HG03097 (cell line): ENCODE data around the gene WSB2.
A peak's percentile ranks its signal among the peaks of the same experiment; 100 is the strongest.

Experiments used
- ATAC-seq: cut with Tn5 transposase; IDR thresholded peaks from one replicate; pipeline ENCODE4 v1.9.1; 2021; ENCODE audit not compliant: unreplicated experiment, low FRiP score

Gene WSB2

DNA sequence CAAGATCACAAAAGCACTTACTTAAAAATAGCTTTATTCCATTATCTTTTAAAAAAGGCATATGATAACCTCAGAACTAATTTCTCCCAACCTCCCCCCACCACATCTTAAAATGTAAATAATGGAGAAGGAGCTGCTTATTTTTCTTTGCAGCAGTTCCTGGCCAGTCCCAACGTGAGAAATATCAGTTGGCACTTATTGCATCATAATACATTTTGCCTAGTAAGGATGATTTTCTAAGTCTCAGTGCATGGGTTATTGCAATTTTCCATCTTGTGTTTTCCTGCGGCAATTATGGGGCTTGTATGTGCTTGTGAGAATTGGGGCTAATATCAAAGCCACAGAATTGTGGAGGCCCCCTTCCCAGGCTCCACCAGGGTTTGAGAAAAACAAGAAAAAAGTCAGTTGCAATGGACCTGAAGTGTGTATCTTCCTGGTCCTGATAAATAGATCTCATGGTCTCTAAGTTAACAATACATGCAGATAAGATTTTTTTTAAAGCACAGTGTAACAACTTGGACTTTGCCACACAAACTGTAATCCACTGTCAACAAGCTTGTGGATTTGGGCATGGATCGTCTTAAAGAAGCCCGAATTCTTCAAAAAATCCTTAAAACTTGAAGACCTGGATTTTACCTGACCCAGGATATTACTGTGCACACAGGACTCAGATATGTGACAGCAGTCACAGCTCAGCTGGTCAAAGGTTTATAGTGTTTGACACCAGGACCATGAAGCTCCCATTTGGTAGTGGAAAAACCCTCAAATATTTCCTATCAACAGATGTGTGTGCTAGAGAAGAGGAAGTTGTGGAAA is 2.8 kb upstream of the WSB2 start:
- no peak for ATAC-seq

DNA sequence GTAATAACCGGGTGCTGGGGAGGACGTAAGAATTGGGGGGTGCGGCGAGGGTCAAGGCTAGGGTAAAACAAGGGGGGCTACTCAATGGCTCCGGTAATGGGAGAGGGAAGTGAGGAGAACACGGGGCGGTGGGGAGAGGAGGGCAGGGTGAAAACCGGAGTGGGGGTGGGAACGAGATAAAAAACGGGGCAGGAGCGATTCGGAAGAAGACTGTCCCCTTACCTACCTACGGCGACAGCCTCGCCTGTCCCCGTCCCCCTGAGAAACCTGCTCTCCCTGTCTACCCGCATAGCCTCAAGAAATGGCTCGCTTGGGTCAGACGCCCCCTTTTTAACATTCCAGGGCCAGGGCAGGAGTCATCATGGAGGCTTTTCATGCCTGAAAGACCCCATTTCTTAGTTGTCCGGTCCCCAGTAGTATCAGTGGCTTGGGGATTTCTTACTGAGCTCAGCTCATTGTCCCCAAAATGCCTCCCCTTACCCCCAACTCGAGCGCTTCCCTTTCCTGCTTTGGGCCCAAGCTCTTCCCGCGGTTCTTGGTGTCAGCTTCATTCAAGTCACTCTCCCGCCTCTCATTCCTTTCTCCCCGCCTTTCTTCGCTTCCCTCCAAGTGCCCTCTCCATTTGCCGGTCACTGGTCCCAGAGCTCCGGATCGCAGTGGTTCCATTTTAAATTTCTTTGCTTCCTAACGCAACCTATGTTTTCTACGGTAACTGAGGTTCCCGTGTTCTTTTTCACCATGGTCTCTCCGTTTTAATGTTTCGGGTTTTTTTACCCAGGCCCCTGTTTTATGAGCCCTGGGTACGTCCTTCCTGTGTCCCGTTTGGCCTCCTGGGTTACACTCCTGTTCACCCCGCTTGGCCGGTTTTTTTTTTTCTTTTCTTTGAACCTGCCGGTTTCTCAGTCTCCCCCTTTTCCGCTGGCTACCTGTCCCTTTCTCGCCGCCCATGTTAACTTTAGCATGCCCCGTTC is 1.2 kb upstream of the WSB2 start:
- no peak for ATAC-seq

DNA sequence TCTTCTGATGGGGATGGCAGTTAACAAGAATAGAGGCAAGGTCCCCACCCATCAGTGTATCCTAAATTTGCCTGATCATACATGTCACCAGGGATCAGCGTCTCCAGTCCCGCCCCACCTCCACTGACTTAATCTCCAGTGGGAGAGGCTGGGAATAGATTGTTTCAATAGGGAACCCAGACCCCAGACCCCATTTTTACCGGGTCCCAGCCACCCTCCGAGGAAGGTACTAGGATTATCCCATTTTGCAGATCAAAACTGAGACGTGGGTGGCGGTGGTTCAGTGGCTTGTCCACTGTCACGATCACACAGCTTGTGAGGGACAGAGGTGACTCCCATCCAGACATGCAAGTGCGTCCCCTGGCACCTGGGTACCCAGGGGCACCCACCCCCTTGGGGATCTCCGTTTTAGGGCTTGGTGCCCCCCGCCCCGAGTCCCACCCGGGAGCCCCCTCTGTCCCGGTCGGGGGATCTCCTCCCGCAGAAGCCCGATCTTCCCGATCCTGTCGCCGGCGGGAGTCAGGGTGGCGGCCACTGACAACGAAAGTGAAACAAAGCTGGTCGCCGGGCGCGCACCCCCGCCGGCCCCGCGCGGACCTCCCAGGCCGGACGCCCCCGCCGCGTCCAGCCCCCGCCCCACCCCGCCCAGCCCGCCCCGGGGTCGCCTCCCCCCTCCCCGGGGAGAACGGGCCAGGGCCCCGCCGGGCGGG is 523 bp downstream of the WSB2 start:
- ATAC-seq, result no peak

DNA sequence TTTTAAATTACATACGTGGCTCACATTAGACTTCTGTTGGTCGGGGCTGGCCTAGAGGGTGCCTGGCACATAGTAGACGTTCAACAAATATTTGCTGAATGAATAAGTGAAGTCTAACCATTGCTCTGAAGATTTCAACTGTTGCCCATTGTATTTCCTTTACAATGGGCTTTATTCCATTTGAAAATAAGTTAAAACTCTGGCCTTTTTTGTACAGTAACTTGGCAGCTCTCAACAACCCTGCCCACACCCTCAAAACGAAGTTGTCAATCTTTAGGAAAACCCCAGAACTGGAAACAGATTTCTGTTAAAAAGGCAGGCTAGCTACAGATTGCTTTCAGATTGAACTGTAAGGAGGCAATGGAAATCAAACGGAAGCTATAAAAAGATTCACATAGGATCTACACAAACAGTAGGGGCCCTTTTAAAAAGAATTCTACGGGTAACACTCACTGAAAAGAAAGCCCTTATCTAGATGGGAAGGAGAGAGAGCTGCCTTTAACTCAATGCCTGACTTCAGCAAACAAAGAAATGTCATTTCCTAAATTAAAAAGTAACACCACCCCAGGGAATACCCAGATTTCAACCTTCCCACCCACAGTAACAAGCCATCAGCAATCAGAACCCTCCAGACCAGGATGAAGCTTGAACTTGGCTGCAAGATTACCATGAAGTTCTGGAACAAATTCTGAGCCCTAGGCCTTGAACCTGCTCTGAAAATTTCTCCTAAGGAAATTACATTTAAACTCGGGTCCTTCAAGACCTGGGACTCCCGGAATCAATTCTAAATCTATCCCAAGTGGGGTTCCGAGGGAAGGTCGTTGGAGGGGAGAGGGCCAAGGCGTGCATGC is 1.4 kb downstream of the WSB2 start:
- ATAC-seq, result no peak

DNA sequence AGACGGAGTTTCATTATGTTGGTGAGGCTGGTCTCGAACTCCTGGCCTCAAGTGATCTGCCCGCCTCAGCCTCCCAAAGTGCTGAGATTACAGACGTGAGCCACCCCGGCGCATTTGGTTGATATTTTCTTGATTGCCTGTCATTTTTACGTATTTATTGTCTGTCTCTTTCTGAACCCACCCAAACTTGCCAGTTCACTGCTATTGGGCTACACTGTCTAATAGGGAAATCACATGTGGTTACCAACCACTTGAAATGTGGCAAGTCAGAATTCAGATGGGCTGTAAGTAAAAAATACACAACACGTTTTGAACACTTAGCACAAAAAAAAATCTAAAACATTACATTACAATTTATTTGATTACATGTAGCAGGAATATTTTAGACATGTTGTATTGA is 2.1 kb downstream of the WSB2 start:
- no peak for ATAC-seq

DNA sequence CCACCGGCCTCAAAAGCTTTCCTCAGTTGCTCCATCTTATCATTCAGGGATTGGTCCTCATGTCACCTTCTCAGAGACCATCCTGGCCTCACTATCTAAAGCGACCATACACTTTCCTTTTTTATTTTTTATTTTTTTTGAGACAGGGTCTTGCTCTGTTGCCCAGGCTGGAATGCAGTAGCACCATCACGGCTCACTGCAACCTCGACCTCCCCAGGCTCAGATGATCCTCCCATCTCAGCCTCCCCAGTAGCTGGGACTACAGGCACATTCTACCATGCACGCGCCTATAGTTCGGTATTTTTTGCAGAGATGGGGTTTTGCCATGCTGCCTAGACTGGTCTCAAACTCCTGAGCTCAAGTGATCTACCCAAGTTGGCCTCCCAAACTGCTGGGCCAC is 2.8 kb downstream of the WSB2 start:
- no peak for ATAC-seq

DNA sequence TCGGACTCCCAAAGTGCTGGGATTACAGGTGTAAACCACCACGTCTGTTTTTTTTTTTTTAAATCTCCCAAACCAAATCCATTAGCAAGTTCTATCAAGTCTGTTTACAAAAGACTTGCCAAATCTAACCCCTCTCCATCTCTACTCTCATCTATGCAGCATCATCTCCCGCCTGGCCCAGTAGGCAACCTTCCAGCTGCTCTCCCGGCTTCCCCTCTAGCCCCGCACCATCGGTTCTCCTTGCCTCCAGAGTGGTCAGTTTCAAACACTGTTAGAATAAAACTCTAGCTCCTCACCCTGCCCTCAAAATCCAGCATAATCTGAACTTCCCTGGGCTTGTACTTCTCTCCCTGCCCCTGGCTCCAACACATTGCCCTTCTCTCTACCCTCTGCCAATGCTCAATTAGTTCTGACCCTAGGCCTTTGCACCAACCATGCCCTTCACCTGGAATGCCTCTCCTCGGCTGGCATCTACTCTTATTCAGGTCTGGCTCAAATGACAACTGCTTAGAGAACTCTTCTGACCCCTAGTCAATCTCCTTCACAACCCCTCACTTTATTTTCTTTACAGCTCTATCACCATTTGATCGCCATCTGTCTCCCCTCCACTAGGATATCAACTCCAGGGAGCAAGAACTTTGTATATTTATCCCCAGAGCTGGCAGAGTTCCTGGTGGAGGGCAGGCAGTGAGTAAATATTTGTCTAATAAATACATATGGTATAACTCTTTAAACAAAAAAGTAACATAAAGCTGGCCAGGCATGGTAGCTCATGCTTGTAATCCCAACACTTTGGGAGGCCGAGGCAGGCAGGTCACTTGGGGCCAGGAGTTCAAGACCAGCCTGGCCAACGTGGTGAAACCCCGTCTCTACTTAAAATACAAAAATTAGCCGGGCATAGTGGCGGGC is 4.9 kb downstream of the WSB2 start:
- no peak for ATAC-seq

DNA sequence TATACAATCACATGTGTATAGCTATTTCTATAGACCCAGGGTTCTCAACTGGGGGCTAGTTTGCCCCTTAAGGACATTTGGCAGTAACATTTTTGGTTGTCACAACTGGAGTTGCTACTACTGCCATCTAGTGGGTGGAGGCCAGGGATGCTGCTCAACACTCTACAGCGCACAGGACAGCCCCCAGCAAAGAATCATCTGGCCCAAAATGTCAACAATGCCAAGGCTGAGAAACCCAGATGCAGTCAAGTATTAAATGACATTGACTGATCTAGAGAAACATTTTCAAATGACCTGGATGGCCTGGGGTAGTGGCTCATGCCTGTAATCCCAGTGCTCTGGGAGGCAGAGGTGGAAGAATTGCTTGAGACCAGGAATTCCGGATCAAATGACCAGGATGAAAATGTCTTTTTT is 5.8 kb downstream of the WSB2 start:
- peak; percentile 53 for ATAC-seq

DNA sequence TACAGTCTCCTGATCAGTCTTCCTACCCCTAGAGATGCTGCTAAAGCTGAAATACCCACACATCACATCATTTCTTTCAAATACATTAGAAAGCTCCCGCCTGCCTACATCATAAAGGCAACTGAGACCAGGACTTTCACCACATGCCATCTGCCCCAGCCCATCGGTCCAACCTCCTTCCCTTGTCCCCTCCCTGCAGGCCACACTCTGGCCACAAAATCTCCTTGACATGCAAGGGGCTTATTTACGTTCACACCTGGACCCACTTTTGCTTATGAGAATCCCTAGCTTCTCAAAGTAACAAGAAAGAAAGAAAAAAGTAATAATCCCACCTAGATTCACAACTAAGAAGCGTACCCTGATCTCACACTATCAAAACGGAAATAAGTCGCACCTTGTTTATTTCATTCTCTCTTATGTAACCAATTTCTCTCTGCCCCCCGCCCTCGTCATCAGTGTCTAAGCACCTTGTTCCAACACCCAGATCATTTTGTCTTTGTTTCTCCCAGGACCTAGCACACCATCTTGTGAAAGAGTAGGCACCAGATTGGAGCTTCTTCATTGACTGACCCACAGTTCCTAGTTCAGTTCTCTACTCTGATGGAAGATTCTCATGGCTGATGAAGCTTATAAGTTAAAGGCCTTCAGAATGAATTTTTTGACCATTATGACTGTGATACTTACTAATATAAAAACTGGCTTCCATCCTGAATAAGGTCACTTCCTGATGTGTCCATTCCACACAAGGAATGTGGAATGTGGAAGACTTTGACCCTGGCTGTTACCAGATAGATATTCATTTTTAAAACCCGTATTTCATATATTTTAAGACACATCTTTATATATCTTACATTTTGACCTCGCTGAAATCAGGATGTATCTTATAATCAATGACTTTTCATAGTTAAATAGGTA is 7.7 kb downstream of the WSB2 start:
- ATAC-seq, result no peak

DNA sequence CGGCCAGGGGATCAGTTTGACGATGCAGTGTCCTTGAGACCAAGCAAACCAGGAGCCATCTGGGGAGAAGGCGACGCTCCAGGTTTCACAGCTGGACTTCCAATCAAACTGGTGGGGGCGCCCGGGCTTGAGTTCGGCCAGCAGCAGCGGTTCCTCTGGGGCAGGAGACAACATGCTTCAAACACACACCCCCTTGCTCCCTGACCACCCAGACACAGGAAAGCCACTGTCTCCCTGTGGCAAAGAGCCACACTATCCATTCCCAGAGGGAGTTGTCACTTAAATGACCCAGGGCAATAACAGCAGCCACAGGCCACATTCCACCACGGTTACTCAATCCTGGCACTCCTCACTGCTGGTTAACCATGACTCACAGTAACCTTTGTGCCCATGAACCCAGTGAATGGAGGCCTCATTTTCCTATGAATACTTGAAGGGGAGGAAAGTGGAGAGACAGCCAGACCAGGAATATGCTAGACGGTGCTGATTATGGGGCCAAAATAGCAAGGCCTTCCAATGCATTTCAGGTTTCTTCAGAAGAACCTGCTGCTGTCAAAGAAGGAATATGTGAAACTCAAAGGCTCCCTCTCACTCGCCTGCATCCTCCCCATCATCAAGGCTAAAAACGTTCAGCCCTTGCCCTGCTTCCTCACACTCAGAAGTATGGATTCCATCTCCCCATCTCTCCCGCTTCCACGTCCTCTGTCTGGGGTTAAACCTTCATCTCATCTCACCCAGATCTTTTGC is 8.5 kb downstream of the WSB2 start:
- ATAC-seq, result no peak

DNA sequence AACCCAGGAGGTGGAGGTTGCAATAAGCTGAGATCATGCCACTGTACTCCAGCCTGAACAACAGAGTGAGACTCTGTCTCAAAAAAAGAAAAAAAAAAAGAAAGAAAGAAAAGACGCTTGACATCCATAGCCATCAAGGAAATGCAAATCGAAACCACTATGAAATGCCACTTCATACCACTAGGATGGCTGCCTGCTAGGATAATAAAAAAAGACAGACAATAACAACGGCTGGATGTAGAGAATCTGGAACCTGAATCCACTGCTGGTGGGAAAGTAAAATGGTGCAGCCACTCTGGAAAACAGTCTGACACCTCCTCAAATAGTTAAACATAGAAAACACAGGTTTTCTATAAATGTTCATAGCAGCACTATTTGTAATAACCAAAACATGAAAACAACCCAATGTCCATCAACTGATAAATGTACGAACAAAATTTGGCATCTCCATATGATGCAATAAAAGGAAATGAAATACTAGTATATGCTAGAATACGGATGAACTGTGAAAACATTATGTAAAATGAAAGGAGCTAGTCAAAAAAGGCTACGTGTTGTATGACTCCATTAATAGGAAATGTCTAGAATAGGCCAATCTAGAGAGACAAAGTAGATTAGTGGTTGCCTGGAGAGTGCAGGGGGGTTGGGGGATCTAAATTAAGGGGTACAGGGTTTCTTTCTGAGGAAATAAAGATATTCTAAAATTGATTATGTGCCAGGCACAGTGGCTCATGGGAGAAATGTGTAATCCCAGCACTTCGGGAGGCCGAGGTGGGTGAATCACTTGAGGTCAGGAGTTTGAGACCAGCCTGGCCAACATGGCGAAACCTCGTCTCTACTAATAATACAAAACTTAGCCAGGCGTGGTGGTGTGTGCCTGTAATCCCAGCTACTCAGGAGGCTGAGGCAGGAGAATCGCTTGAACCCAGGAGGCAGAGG is 9.7 kb downstream of the WSB2 start:
- ATAC-seq, result no peak

DNA sequence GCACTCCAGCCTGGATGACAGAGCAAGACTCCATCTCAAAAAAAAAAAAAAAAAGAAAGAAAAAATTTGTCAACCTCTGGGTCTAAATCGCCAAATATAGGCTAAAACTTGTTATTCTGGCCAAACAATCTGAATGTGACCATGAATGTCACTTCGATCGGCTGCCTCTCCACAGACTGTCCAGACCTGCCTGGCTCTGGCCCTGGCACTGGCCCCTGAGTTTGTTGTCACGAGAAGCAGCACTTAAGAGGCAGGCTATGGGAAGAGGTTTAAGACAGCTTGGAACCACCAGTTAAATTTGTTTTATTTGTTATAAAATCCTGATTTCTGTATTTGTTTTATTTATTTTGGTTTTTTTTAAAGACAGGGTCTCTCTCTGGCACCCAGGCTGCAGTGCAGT is 14.5 kb downstream of the WSB2 start:
- no peak for ATAC-seq

DNA sequence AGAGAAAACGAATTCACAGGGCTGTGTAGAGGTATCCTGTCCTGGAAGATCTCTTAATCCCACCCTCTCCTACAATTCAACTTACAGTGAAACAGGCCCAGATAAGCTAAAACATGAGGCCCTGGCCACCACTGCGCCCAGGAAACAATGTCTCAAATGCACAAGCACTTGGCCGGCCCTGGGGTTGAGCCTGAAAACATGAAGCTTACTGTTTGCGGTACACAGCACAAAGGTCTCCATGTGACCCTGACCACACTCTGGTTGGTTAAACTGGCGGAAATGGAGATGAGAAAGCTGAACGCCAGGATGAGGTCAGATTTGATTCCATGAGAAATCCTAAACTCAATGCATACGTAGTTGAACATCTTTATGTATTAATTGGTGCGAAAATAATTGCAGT is 16.4 kb downstream of the WSB2 start:
- ATAC-seq, result no peak

DNA sequence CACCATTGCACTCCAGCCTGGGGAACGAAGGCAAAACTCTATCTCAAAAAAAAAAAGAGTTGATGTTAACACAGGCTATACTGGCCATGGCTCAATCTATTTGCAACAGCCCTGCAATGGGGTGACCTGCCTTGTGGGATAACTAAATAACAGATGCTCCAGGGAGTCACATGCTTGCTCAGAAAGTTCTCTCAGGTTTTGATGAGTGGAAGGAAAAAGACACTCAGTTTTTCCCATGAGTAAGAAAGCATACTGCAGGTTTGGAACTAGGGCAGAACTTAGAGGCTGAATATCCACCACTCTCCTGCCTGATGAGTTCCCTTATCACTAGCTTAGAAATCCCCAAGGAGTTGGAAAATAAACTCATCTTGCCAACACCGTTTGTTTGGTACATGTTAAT is 16.9 kb downstream of the WSB2 start:
- no peak for ATAC-seq

DNA sequence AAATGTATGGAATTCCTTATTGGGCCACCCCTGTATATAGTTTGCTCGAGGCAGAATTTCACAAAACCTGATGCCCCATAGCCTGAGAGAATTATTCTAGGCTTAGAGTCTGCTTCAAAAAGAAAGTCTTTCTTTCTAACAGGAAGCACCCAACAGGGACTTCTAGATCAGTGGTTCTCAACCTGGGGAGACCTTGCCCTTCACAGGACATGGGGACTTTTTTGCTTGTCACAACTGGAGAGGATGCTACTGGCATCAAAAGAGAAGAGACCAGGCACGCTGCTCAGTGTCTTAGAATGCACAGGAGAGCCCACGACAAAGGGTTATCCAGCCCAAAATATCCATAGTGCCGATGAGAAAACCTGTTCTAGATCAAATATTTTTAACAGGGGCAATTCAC is 18.9 kb downstream of the WSB2 start:
- no peak for ATAC-seq

DNA sequence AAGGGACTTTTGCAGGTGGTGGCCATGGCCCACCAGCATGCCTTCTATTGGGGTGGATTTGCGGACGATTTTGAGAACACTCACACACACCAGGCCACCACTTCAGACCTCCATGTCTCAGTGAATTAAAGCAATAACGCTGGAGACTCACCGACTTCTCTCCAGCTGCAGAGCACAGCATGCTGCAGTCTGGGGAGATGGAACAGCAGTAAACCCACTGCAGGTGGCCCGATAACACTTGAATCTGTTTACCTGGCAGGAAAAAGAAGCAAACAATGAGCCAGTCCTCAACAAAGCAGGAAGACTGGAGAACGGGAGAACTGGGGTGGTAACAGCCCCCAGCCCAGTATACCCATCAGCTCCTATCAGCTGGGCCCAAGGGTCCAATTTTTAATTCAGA is 22.8 kb downstream of the WSB2 start:
- ATAC-seq, result no peak
